ENCODE measurements around the gene FAM117A.

DNA sequence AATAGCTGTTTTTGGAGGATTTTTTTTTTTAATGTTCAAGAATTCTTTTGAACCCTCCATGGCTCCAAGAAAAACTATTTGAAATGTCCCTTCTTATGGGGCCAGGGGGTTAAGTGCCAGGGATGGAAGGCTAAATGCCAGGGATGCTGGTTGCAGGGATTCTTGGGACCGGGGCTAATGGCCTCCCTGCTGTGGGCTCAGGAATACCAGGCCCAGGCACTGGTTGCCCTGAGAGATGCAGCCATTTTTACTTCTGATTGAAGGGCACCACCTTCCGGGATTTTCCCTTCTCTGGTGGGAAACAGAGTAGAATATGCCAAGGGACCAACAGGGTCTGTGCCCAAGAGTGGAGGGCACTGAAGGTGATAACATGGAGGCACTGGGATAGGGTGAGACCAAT is 13.6 kb upstream of the FAM117A start:
- TF ChIP-seq, protein P1, sequence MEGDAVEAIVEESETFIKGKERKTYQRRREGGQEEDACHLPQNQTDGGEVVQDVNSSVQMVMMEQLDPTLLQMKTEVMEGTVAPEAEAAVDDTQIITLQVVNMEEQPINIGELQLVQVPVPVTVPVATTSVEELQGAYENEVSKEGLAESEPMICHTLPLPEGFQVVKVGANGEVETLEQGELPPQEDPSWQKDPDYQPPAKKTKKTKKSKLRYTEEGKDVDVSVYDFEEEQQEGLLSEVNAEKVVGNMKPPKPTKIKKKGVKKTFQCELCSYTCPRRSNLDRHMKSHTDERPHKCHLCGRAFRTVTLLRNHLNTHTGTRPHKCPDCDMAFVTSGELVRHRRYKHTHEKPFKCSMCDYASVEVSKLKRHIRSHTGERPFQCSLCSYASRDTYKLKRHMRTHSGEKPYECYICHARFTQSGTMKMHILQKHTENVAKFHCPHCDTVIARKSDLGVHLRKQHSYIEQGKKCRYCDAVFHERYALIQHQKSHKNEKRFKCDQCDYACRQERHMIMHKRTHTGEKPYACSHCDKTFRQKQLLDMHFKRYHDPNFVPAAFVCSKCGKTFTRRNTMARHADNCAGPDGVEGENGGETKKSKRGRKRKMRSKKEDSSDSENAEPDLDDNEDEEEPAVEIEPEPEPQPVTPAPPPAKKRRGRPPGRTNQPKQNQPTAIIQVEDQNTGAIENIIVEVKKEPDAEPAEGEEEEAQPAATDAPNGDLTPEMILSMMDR (IDR thresholded peaks at IDR 0.05), result no peak
- TF ChIP-seq POLR2A (IDR thresholded peaks at IDR 0.05) (no peak), POLR2AphosphoS5 (IDR thresholded peaks at IDR 0.05) (no peak)
